ENCODE results near the gene TMEM184C. TPM values are rescaled to one million over a fixed set of nuclear protein-coding genes. Genes with fewer than 3 reads are reported as not detected.

The TMEM184C gene
- total RNA-seq, 1 donor from 2014 or later: 27.9 TPM

- Mint-ChIP-seq H3K36me3 (ENCODE audit: low read depth) (no peaks in the 10 kb centered on the region), H3K27ac (no peak overlapping the region), H3K4me1 (no peaks in the 10 kb centered on the region), H3K4me3 (no peak overlapping the region), H3K9me3 (no peaks in the 10 kb centered on the region), H3K27me3 (peaks cover 12% of the 10 kb centered on the region)
- TF ChIP-seq, protein P1, sequence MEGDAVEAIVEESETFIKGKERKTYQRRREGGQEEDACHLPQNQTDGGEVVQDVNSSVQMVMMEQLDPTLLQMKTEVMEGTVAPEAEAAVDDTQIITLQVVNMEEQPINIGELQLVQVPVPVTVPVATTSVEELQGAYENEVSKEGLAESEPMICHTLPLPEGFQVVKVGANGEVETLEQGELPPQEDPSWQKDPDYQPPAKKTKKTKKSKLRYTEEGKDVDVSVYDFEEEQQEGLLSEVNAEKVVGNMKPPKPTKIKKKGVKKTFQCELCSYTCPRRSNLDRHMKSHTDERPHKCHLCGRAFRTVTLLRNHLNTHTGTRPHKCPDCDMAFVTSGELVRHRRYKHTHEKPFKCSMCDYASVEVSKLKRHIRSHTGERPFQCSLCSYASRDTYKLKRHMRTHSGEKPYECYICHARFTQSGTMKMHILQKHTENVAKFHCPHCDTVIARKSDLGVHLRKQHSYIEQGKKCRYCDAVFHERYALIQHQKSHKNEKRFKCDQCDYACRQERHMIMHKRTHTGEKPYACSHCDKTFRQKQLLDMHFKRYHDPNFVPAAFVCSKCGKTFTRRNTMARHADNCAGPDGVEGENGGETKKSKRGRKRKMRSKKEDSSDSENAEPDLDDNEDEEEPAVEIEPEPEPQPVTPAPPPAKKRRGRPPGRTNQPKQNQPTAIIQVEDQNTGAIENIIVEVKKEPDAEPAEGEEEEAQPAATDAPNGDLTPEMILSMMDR (IDR thresholded peaks at IDR 0.05): no peak
- no peak for ATAC-seq (ENCODE audit: low read depth)
- ChIA-PET POLR2A (interaction anchor here (0.6 kb wide), 1 partner anchor 1422 kb away, joined by 7 read pairs; no protein-coding TSS in a partner anchor), CTCF (no interaction called here)
- no peak for DNase-seq
- intact Hi-C loops (cut with micrococcal nuclease): loop anchor here (10.0 kb wide), 3 partner anchors 1086 to 1676 kb away; partner anchors contain the start of genes LSM6, SLC10A7 and ZNF827
These were observed 6.5 kb upstream of the TMEM184C start for GRCh38 chr4:147610686-147611085.

GRCh38 chr4:147616849-147617172 lies 386 bp upstream of the TMEM184C start:
- intact Hi-C loops (cut with micrococcal nuclease): loop anchor here (1.0 to 10.0 kb wide), 6 partner anchors 67 to 2000 kb away; partner anchors contain the start of genes LSM6, MMAA, NR3C2 and PRMT9
- Mint-ChIP-seq H3K4me3 (peak overlapping the region; percentile 98), H3K9me3 (no peaks in the 10 kb centered on the region), H3K27ac (peak overlapping the region; percentile 96), H3K36me3 (ENCODE audit: low read depth) (peaks cover 29% of the 10 kb centered on the region), H3K4me1 (peaks cover 44% of the 10 kb centered on the region), H3K27me3 (peaks cover 4% of the 10 kb centered on the region)
- TF ChIP-seq, protein P1 (IDR thresholded peaks at IDR 0.05): no peak
- DNase-seq: no peak
- POLR2A ChIA-PET: interaction anchor here (1.0 to 3.3 kb wide), 7 partner anchors 10 to 1997 kb away, joined by 3 to 43 read pairs (median 3); partner anchors contain the start of genes NR3C2 and PRMT9
- CTCF ChIA-PET: interaction anchor here (1.3 kb wide), 1 partner anchor 67 kb away, joined by 3 read pairs; the partner anchor contains the start of gene PRMT9
- peak; percentile 1 for ATAC-seq (ENCODE audit: low read depth)

DNA sequence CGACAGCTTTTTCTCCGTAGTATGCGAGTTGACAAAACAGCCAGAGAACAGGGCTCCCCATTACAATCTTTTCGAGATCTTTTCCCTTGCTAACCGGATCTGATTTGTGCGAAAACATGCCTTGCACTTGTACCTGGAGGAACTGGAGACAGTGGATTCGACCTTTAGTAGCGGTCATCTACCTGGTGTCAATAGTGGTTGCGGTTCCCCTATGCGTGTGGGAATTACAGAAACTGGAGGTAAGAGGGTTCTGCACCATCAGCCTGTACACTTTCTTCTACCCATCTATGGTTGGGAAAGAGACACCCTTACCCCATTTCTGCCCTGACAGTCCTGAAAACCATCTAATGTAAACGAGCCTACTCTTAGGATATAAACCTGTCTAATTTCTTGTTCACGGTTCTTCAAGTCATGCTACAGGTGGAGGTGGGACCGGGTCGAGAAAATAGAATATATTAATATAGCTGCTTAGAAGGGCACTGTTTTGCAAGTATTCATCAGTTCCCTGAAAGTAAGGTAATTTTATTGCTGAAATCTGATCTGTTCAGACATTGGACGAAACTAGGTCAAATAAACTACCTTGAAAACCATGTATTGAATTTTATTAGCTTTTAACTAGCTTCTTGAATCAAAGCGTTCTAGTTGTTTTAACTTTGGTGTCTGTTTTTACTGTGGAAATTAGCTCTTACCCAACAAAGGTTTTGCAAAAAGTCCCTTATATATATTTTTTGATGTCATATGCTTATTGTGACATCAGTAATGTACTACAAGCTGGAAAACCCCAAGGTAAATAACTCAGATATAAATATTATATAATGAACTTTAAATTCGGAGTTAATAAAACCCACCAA lies 869 bp downstream of the TMEM184C start:
- intact Hi-C loops (cut with micrococcal nuclease): loop anchor here (1.0 to 10.0 kb wide), 6 partner anchors 66 to 2001 kb away; partner anchors contain the start of genes LSM6, MMAA, NR3C2 and PRMT9
- ATAC-seq (ENCODE audit: low read depth): no peak
- peaks cover 2% of the 10 kb centered on the region for H3K27me3 Mint-ChIP-seq
- CTCF ChIA-PET: interaction anchor here (0.9 to 1.3 kb wide), 3 partner anchors 13 to 66 kb away, joined by 3 read pairs; partner anchors contain the start of gene PRMT9
- no peak for DNase-seq
- POLR2A ChIA-PET: interaction anchor here (0.6 to 3.3 kb wide), 8 partner anchors 8 to 1998 kb away, joined by 3 to 43 read pairs (median 4); partner anchors contain the start of genes NR3C2 and PRMT9
- H3K36me3 Mint-ChIP-seq (ENCODE audit: low read depth): peaks cover 35% of the 10 kb centered on the region
- H3K9me3 Mint-ChIP-seq: no peaks in the 10 kb centered on the region
- H3K4me3 Mint-ChIP-seq: peak overlapping the region; percentile 98
- peak overlapping the region; percentile 96 for H3K27ac Mint-ChIP-seq
- peaks cover 48% of the 10 kb centered on the region for H3K4me1 Mint-ChIP-seq
- TF ChIP-seq, protein P1 (IDR thresholded peaks at IDR 0.05): no peak

- TF ChIP-seq, protein P1 (IDR thresholded peaks at IDR 0.05): no peak
- peaks cover 52% of the 10 kb centered on the region for H3K36me3 Mint-ChIP-seq (ENCODE audit: low read depth)
- H3K27me3 Mint-ChIP-seq: peaks cover 2% of the 10 kb centered on the region
- intact Hi-C loops (cut with micrococcal nuclease): no loop called here
- no peak for ATAC-seq (ENCODE audit: low read depth)
- no peaks in the 10 kb centered on the region for H3K9me3 Mint-ChIP-seq
- no peak overlapping the region for H3K4me3 Mint-ChIP-seq
- CTCF ChIA-PET: no interaction called here
- peaks cover 48% of the 10 kb centered on the region for H3K4me1 Mint-ChIP-seq
- POLR2A ChIA-PET: no interaction called here
- no peak for DNase-seq
- H3K27ac Mint-ChIP-seq: no peak overlapping the region
These were observed 3.1 kb downstream of the TMEM184C start for GRCh38 chr4:147620315-147620714.

GRCh38 chr4:147625733-147626132 lies 8.5 kb downstream of the TMEM184C start:
- Mint-ChIP-seq H3K4me1 (peaks cover 9% of the 10 kb centered on the region), H3K36me3 (ENCODE audit: low read depth) (peaks cover 71% of the 10 kb centered on the region), H3K9me3 (no peaks in the 10 kb centered on the region), H3K27ac (no peak overlapping the region), H3K27me3 (no peaks in the 10 kb centered on the region), H3K4me3 (no peak overlapping the region)
- intact Hi-C loops (cut with micrococcal nuclease): no loop called here
- ATAC-seq (ENCODE audit: low read depth) (no peak), DNase-seq (no peak)
- POLR2A ChIA-PET: no interaction called here
- CTCF ChIA-PET: no interaction called here
- TF ChIP-seq, protein P1 (IDR thresholded peaks at IDR 0.05): no peak
